ENCODE data around the gene HNRNPAB.
A peak's percentile ranks its signal among the peaks of the same experiment; 100 is the strongest.

The HNRNPAB gene

GRCh38 chr5:178232124-178232919 lies 28.0 kb downstream of the HNRNPAB start, which contains the start of gene PHYKPL (continued):
- TF ChIP-seq ZNF223 (tag by site-specific recombination; IDR thresholded peaks at IDR 0.05) (no peak), ZIC2 (tag by site-specific recombination; IDR thresholded peaks at IDR 0.05) (peak; percentile 54; the same call in 1 of the 2 replicates), SP2 (tag by site-specific recombination; IDR thresholded peaks at IDR 0.05) (peak; percentile 77), GLIS2 (tag by site-specific recombination; IDR thresholded peaks at IDR 0.05) (peak; percentile 45; the same call in 1 of the 2 replicates), KLF7 (tag by site-specific recombination; IDR thresholded peaks at IDR 0.05; ENCODE audit: borderline replicate concordance) (peak; percentile 74; the same call in 1 of the 2 replicates), ZNF692 (tag by site-specific recombination; IDR thresholded peaks at IDR 0.05) (peak; percentile 61), YY2 (tag by site-specific recombination; IDR thresholded peaks at IDR 0.05) (no peak), INSM2 (tag by site-specific recombination; IDR thresholded peaks at IDR 0.05) (no peak), ZNF174 (tag by site-specific recombination; IDR thresholded peaks at IDR 0.05) (0 out of 2 replicates have a peak, but pooled peaks have one; percentile 5), ZNF341 (tag by site-specific recombination; IDR thresholded peaks at IDR 0.05; ENCODE audit: low read depth) (0 out of 2 replicates have a peak, but pooled peaks have one; percentile 8), ZNF768 (tag by site-specific recombination; IDR thresholded peaks at IDR 0.05) (no peak), HOXA7 (CRISPR knock-in tag; IDR thresholded peaks at IDR 0.05; ENCODE audit: borderline replicate concordance) (no peak; the same call in 1 of the 2 replicates), ZNF521 (tag by site-specific recombination; IDR thresholded peaks at IDR 0.05) (no peak), REPIN1 (tag by site-specific recombination; IDR thresholded peaks at IDR 0.05; ENCODE audit: low read depth) (no peak; the same call in 1 of the 2 replicates), SP7 (tag by site-specific recombination; IDR thresholded peaks at IDR 0.05) (peak; percentile 47; the same call in 1 of the 2 replicates), ZNF423 (tag by site-specific recombination; IDR thresholded peaks at IDR 0.05) (no peak), ZXDB (tag by site-specific recombination; IDR thresholded peaks at IDR 0.05) (peak; percentile 97), ZNF48 (tag by site-specific recombination; IDR thresholded peaks at IDR 0.05) (no peak), ZNF26 (tag by site-specific recombination; IDR thresholded peaks at IDR 0.05) (no peak), YY1 (tag by site-specific recombination; IDR thresholded peaks at IDR 0.05) (peak; percentile 52), ZNF335 (tag by site-specific recombination; conservative IDR thresholded peaks at IDR 0.05) (peak; percentile 39; the same call in 1 of the 2 replicates), ZNF785 (tag by site-specific recombination; IDR thresholded peaks at IDR 0.05) (0 out of 2 replicates have a peak, but pooled peaks have one; percentile 29), KLF9 (tag by site-specific recombination; IDR thresholded peaks at IDR 0.05; ENCODE audit: low read depth) (peak; percentile 83), ZNF24 (tag by site-specific recombination; IDR thresholded peaks at IDR 0.05) (peak; percentile 78; the same call in 1 of the 2 replicates), ZBTB8A (tag by site-specific recombination; IDR thresholded peaks at IDR 0.05) (peak; percentile 55), PRDM1 (tag by site-specific recombination; IDR thresholded peaks at IDR 0.05) (no peak), ZNF184 (tag by site-specific recombination; IDR thresholded peaks at IDR 0.05) (no peak), ZNF544 (tag by site-specific recombination; IDR thresholded peaks at IDR 0.05) (no peak), ZNF629 (tag by site-specific recombination; IDR thresholded peaks at IDR 0.05) (0 out of 2 replicates have a peak, but pooled peaks have one; percentile 42)
- TF ChIP-seq, protein P1, sequence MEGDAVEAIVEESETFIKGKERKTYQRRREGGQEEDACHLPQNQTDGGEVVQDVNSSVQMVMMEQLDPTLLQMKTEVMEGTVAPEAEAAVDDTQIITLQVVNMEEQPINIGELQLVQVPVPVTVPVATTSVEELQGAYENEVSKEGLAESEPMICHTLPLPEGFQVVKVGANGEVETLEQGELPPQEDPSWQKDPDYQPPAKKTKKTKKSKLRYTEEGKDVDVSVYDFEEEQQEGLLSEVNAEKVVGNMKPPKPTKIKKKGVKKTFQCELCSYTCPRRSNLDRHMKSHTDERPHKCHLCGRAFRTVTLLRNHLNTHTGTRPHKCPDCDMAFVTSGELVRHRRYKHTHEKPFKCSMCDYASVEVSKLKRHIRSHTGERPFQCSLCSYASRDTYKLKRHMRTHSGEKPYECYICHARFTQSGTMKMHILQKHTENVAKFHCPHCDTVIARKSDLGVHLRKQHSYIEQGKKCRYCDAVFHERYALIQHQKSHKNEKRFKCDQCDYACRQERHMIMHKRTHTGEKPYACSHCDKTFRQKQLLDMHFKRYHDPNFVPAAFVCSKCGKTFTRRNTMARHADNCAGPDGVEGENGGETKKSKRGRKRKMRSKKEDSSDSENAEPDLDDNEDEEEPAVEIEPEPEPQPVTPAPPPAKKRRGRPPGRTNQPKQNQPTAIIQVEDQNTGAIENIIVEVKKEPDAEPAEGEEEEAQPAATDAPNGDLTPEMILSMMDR (tag by site-specific recombination; IDR thresholded peaks at IDR 0.05) = peak; percentile 67
- TF ChIP-seq, protein P2, sequence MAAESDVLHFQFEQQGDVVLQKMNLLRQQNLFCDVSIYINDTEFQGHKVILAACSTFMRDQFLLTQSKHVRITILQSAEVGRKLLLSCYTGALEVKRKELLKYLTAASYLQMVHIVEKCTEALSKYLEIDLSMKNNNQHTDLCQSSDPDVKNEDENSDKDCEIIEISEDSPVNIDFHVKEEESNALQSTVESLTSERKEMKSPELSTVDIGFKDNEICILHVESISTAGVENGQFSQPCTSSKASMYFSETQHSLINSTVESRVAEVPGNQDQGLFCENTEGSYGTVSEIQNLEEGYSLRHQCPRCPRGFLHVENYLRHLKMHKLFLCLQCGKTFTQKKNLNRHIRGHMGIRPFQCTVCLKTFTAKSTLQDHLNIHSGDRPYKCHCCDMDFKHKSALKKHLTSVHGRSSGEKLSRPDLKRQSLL (tag by site-specific recombination; IDR thresholded peaks at IDR 0.05) = peak; percentile 24; the same call in 1 of the 2 replicates
- TF ChIP-seq, protein P3, sequence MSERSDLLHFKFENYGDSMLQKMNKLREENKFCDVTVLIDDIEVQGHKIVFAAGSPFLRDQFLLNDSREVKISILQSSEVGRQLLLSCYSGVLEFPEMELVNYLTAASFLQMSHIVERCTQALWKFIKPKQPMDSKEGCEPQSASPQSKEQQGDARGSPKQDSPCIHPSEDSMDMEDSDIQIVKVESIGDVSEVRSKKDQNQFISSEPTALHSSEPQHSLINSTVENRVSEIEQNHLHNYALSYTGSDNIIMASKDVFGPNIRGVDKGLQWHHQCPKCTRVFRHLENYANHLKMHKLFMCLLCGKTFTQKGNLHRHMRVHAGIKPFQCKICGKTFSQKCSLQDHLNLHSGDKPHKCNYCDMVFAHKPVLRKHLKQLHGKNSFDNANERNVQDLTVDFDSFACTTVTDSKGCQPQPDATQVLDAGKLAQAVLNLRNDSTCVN (tag by site-specific recombination; optimal IDR thresholded peaks at IDR 0.05) = peak; percentile 91

Measured in HEK293 (cell line).